GM18519 (cell line): ENCODE results near the gene PHF20.
"Not testable (repeated sequence)": the region's sequence is repeated elsewhere in the genome, so short reads cannot be mapped to it uniquely, and the experiment has no call there.

Experiments
- ATAC-seq: cut with Tn5 transposase; IDR thresholded peaks from one replicate; pipeline ENCODE4 v1.9.1; 2021; ENCODE audit warnings: mild to moderate bottlenecking, moderate library complexity; ENCODE audit not compliant: unreplicated experiment, low FRiP score

The PHF20 gene

GRCh38 chr20:35909176-35909575, 137.4 kb downstream of the PHF20 start:
- no peak for ATAC-seq

- no peak for ATAC-seq
Observed at GRCh38 chr20:35909796-35910195, 138.0 kb downstream of the PHF20 start.

- no peak for ATAC-seq
Observed at GRCh38 chr20:35910254-35910653, 138.4 kb downstream of the PHF20 start.

GRCh38 chr20:35912881-35913280, 141.1 kb downstream of the PHF20 start:
- no peak for ATAC-seq

- ATAC-seq, result no peak
Observed at GRCh38 chr20:35917077-35917476, 145.3 kb downstream of the PHF20 start.

- no peak for ATAC-seq
Observed at GRCh38 chr20:35918021-35918420, 146.2 kb downstream of the PHF20 start.

- ATAC-seq, result no peak
Observed at GRCh38 chr20:35920523-35920922, 148.7 kb downstream of the PHF20 start.

GRCh38 chr20:35929301-35929700, 157.5 kb downstream of the PHF20 start:
- no peak for ATAC-seq

GRCh38 chr20:35934050-35934449, 162.2 kb downstream of the PHF20 start:
- no peak for ATAC-seq

GRCh38 chr20:35939264-35939663, 167.4 kb downstream of the PHF20 start:
- ATAC-seq, result no peak

GRCh38 chr20:35941620-35942019, 169.8 kb downstream of the PHF20 start:
- no peak for ATAC-seq

- no peak for ATAC-seq
Observed at GRCh38 chr20:35942243-35942642, 170.4 kb downstream of the PHF20 start.

- no peak for ATAC-seq
Observed at GRCh38 chr20:35947489-35947888, 175.7 kb downstream of the PHF20 start.

- ATAC-seq, result no peak
Observed at GRCh38 chr20:35947907-35948306, 176.1 kb downstream of the PHF20 start.

- no peak for ATAC-seq
Observed at GRCh38 chr20:35950093-35950492, 178.3 kb downstream of the PHF20 start.

GRCh38 chr20:35952080-35952479, 180.3 kb downstream of the PHF20 start:
- ATAC-seq, result not testable (repeated sequence)

GRCh38 chr20:35952480-35953386, 180.9 kb downstream of the PHF20 start:
- no peak for ATAC-seq

- ATAC-seq, result peak; percentile 9
Observed at GRCh38 chr20:35953387-35954199, 181.8 kb downstream of the PHF20 start.

- ATAC-seq, result peak; percentile 83
Observed at GRCh38 chr20:35954200-35954906, 182.5 kb downstream of the PHF20 start, which contains the start of gene SCAND1. SCAND1 (minus strand) TSS chr20:35954502; CDS start chr20:35954284, 218 bp downstream.

- no peak for ATAC-seq
Observed at GRCh38 chr20:35954907-35955251, 183.1 kb downstream of the PHF20 start.

- ATAC-seq, result no peak
Observed at GRCh38 chr20:35956616-35957015, 184.8 kb downstream of the PHF20 start.
